A549 (cell line): ENCODE measurements around the gene TTC33. TPM values are rescaled to one million over a fixed set of nuclear protein-coding genes. Genes with fewer than 3 reads are reported as not detected.
"Not testable (repeated sequence)": the region's sequence is repeated elsewhere in the genome, so short reads cannot be mapped to it uniquely, and the experiment has no call there.

Experiments used
- ATAC-seq, 2 experiments: fragments of 200-7000 bp in 1 of 2; fragments of >200 bp in 1 of 2; cut with Nextera tagmentation in 1 of 2; cut with Tn5 transposase in 1 of 2; 3 replicates each; pipeline versions ENCODE4 v1.8.0 to v1.9.1; 2018 to 2020; ENCODE audit warnings: mild to moderate bottlenecking in 1 of 2, moderate library complexity in 1 of 2
- CTCF ChIA-PET: fragments of 300-600 bp; sonication (Branson Sonifier 250); formaldehyde crosslinking; extraction: SDS; loops from one replicate; lab custom pipeline; 2021; ENCODE audit warnings: antibody characterized with exemption, inconsistent platforms; lab: Yijun Ruan, JAX
- POLR2A ChIA-PET: fragments of 350-600 bp; formaldehyde crosslinking; extraction: SDS; loops from one replicate; lab custom pipeline; 2021; ENCODE audit warnings: antibody characterized with exemption, inconsistent platforms; lab: Yijun Ruan, JAX
- DNase-seq, 2 experiments: peaks; one replicate each; pipeline versions ENCODE4 v3.0.0 to v3.0.0-alpha.2; 2011 to 2016; ENCODE audit warnings: low read depth in 1 of 2, low spot score in 1 of 2
- FAIRE-seq: peaks from 2 replicates; lab custom pipeline; 2011; peaks lifted over from hg19 to GRCh38; lab: Jason Lieb, UNC
- H3K27ac ChIP-seq, 2 experiments: fragments of >200 bp; sonication (Bioruptor Twin); formaldehyde crosslinking; 3 replicates each; pipeline ENCODE4 v1.5.1; 2016 to 2017
- H3K4me1 ChIP-seq: fragments of >200 bp; sonication (Bioruptor Twin); formaldehyde crosslinking; 3 replicates; pipeline ENCODE4 v1.6.1; 2016
- H3K4me2 ChIP-seq: fragments of >200 bp; sonication (Bioruptor Twin); formaldehyde crosslinking; 3 replicates; pipeline ENCODE4 v1.6.1; 2016
- H3K4me3 ChIP-seq: fragments of >200 bp; sonication (Bioruptor Twin); formaldehyde crosslinking; 3 replicates; pipeline ENCODE4 v1.5.1; 2016
- H3K9me3 ChIP-seq: fragments of >200 bp; sonication (Bioruptor Twin); formaldehyde crosslinking; 3 replicates; pipeline ENCODE4 v1.6.1; 2016
- BCL3 ChIP-seq: fragments of >200 bp; sonication (Bioruptor Twin); formaldehyde crosslinking; IDR thresholded peaks from 3 replicates; pipeline ENCODE4 v1.6.1; 2016
- CBX8 ChIP-seq: fragments of 200-600 bp; sonication (generic); IDR thresholded peaks from 2 replicates; pipeline ENCODE4 v1.6.1; 2016
- CEBPB ChIP-seq, 2 experiments: fragments of >200 bp in 1 of 2; sonication (Bioruptor Twin) in 1 of 2; formaldehyde crosslinking in 1 of 2; IDR thresholded peaks; 2 replicates each; pipeline ENCODE4 v1.6.1; 2012 to 2016
- CHD2 ChIP-seq: fragments of 150-350 bp; IDR thresholded peaks from 2 replicates; pipeline ENCODE4 v1.6.1; 2014; ENCODE audit warnings: low read length; ENCODE audit not compliant: partially characterized antibody
- CHD4 ChIP-seq: fragments of 200-600 bp; sonication (generic); IDR thresholded peaks from 2 replicates; pipeline ENCODE4 v1.6.1; 2016; ENCODE audit warnings: antibody characterized with exemption, mild to moderate bottlenecking, borderline replicate concordance
- CTCF ChIP-seq: fragments of >200 bp; sonication (Bioruptor Twin); formaldehyde crosslinking; IDR thresholded peaks from 3 replicates; pipeline ENCODE4 v1.5.1; 2016
- E2F6 ChIP-seq: IDR thresholded peaks from 2 replicates; pipeline ENCODE4 v1.6.1; 2012; ENCODE audit warnings: low read depth, borderline replicate concordance
- EP300 ChIP-seq, 2 experiments: fragments of >200 bp; sonication (Bioruptor Twin); formaldehyde crosslinking; IDR thresholded peaks; 2 replicates in 1 of 2; 3 replicates in 1 of 2; pipeline ENCODE4 v1.6.1; 2016 to 2017
- ESRRA ChIP-seq: fragments of 150-350 bp; IDR thresholded peaks from 2 replicates; pipeline ENCODE4 v1.6.1; 2014; ENCODE audit warnings: mild to moderate bottlenecking, low read length, borderline replicate concordance
- HES2 ChIP-seq: fragments of >200 bp; sonication (Bioruptor Twin); formaldehyde crosslinking; IDR thresholded peaks from 2 replicates; pipeline ENCODE4 v1.6.1; 2016
- HOXA7 ChIP-seq: fragments of 250-450 bp; sonication (Bioruptor Pico); IDR thresholded peaks from 2 replicates; pipeline ENCODE4 v1.5.0; 2020; ENCODE audit warnings: mild to moderate bottlenecking, moderate library complexity
- HOXB13 ChIP-seq: fragments of 250-450 bp; sonication (Bioruptor Pico); IDR thresholded peaks from 2 replicates; pipeline ENCODE4 v1.5.0; 2020; ENCODE audit warnings: low read depth, mild to moderate bottlenecking, moderate library complexity
- JUNB ChIP-seq: fragments of >200 bp; sonication (Bioruptor Twin); formaldehyde crosslinking; IDR thresholded peaks from 2 replicates; pipeline ENCODE4 v1.6.1; 2016
- KDM5A ChIP-seq: fragments of 200-600 bp; sonication (generic); IDR thresholded peaks from 2 replicates; pipeline ENCODE4 v1.6.1; 2016; ENCODE audit warnings: antibody characterized with exemption, mild to moderate bottlenecking
- MAFK ChIP-seq: fragments of 450-650 bp; IDR thresholded peaks from 2 replicates; pipeline ENCODE4 v1.6.1; 2014; ENCODE audit not compliant: partially characterized antibody
- MYC ChIP-seq: IDR thresholded peaks from 2 replicates; pipeline ENCODE4 v1.6.1; 2012; ENCODE audit warnings: mild to moderate bottlenecking, inconsistent platforms, low read length, improper control_type of control experiment, borderline replicate concordance
- NPAS2 ChIP-seq: fragments of 250-450 bp; sonication (Bioruptor Pico); IDR thresholded peaks from 2 replicates; pipeline ENCODE4 v1.8.0; 2022; ENCODE audit warnings: mild to moderate bottlenecking, moderate library complexity, borderline replicate concordance
- NR3C1 ChIP-seq: fragments of >200 bp; sonication (Bioruptor Twin); formaldehyde crosslinking; IDR thresholded peaks from 3 replicates; pipeline ENCODE4 v1.6.1; 2017
- PBX3 ChIP-seq: IDR thresholded peaks from 2 replicates; pipeline ENCODE4 v1.6.1; 2012
- PHF8 ChIP-seq: fragments of 200-600 bp; sonication (generic); IDR thresholded peaks from 2 replicates; pipeline ENCODE4 v1.6.1; 2016; ENCODE audit warnings: low read depth, mild to moderate bottlenecking, antibody characterized with exemption, moderate library complexity, borderline replicate concordance
- RFX5 ChIP-seq: fragments of 450-650 bp; IDR thresholded peaks from 2 replicates; pipeline ENCODE4 v1.7.1; 2014; ENCODE audit warnings: antibody characterized with exemption, mild to moderate bottlenecking, moderate library complexity
- TP53 ChIP-seq: fragments of 250-450 bp; sonication (Bioruptor Pico); IDR thresholded peaks from 2 replicates; pipeline ENCODE4 v1.5.0; 2021; ENCODE audit warnings: mild to moderate bottlenecking, moderate library complexity
- ZFP36 ChIP-seq: fragments of 450-650 bp; IDR thresholded peaks from 2 replicates; pipeline ENCODE4 v1.6.1; 2014; ENCODE audit warnings: borderline replicate concordance; ENCODE audit not compliant: partially characterized antibody
- WGBS: methylation state at CpG from one replicate; pipeline ENCODE4 v1.1.6; 2017; ENCODE audit errors: missing lambda C conversion rate; 5-methylcytosine and 5-hydroxymethylcytosine counted together
- polyA plus RNA-seq, 4 experiments: library from polyadenylated mRNA; depleted of rRNA in 3 of 4; stranded (reverse); fragments of >200 nt; fragmentation: RNase III in 1 of 4; extraction: RNeasy Plus Mini Kit Qiagen cat#74134 plus additional on column Dnase treatment in 1 of 4; gene quantifications; 2 replicates in 3 of 4; 3 replicates in 1 of 4; pipeline ENCODE4 v1.2.3, GENCODE V29; 2011 to 2017

The TTC33 gene
- polyA plus RNA-seq, 2 of the 4 experiments (the other 2 are of a cell fraction), result 17.1 to 19.8 TPM

- ATAC-seq (no peak), FAIRE-seq (no peak), DNase-seq (no peak)
- Histone ChIP-seq H3K27ac (peak overlapping the region in 1 of 2 experiments; percentile 42; a peak in 1 of 6 replicates), H3K4me2 (no peak overlapping the region), H3K4me1 (peaks cover 16% of the 10 kb centered on the region), H3K4me3 (no peak overlapping the region), H3K9me3 (no peaks in the 10 kb centered on the region)
- POLR2A ChIA-PET, result no interaction called here
- 56% methylated on average over 1 of the region's 1 CpG for WGBS
- CTCF ChIA-PET, result interaction anchor here (1.9 kb wide), 1 partner anchor 12 kb away, joined by 8 read pairs; no protein-coding TSS in a partner anchor
- TF ChIP-seq EP300 (IDR thresholded peaks at IDR 0.05) (no peak), HOXA7 (CRISPR knock-in tag) (no peak), CEBPB (IDR thresholded peaks at IDR 0.05) (no peak), PBX3 (no peak), JUNB (no peak), ESRRA (no peak)
Observed at GRCh38 chr5:40568548-40568947, 187.2 kb downstream of the TTC33 start.

GRCh38 chr5:40563173-40563572 is 192.6 kb downstream of the TTC33 start:
- CTCF ChIA-PET, POLR2A ChIA-PET, H3K9me3 ChIP-seq, DNase-seq, ATAC-seq, H3K27ac ChIP-seq, FAIRE-seq, H3K4me3 ChIP-seq, H3K4me2 ChIP-seq, H3K4me1 ChIP-seq: not testable (repeated sequence)

- no peak overlapping the region for H3K4me3 ChIP-seq
- TF ChIP-seq MAFK (peak; percentile 63), HES2 (no peak)
- POLR2A ChIA-PET, result no interaction called here
- no peak overlapping the region for H3K4me2 ChIP-seq
- 76% methylated on average over 4 of the region's 4 CpGs for WGBS
- DNase-seq (no peak), ATAC-seq (no peak), FAIRE-seq (no peak)
- H3K27ac ChIP-seq, result no peak overlapping the region
- no peaks in the 10 kb centered on the region for H3K9me3 ChIP-seq
- CTCF ChIA-PET, result no interaction called here
- H3K4me1 ChIP-seq, result no peaks in the 10 kb centered on the region
Observed at GRCh38 chr5:40560474-40561110, 195.2 kb downstream of the TTC33 start.

- Histone ChIP-seq H3K4me3 (no peak overlapping the region), H3K9me3 (no peaks in the 10 kb centered on the region), H3K27ac (no peak overlapping the region; a peak in 1 of 6 replicates), H3K4me1 (peaks cover 11% of the 10 kb centered on the region), H3K4me2 (no peak overlapping the region)
- CTCF ChIA-PET, result no interaction called here
- TF ChIP-seq HOXB13 (no peak), KDM5A (no peak), MYC (no peak), NPAS2 (CRISPR knock-in tag) (no peak), CHD4 (no peak), CBX8 (no peak), RFX5 (no peak), NR3C1 (no peak), CTCF (no peak), TP53 (CRISPR knock-in tag) (no peak), CHD2 (no peak), E2F6 (no peak), ZFP36 (no peak), BCL3 (no peak), PHF8 (no peak)
- ATAC-seq (no peak), FAIRE-seq (no peak), DNase-seq (no peak)
- POLR2A ChIA-PET, result no interaction called here
Observed at GRCh38 chr5:40559306-40559705, 196.5 kb downstream of the TTC33 start.
